ENCODE data around the gene OR51L1. TPM values are rescaled to one million over a fixed set of nuclear protein-coding genes. Genes with fewer than 3 reads are reported as not detected.

OR51L1 gene
- total RNA-seq, result not detected

DNA sequence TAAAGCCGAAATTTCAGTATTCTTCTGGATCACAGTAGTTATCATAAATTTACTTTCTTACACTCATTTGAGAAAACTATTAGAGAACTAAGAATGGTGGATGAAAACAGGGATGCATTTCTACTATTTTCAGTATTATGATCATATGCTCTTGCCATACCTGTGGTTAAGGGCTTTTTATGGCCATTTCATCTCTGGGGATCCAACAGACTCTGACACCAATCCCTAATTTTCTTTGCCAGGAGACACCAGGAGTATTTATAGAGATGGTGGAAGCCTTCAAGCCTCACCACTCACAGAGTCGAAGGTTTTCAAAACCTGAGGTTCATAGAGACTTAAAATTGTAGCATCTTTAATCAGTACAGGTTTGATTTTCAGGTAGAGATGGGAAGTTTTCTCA lies at the start of gene OR51L1:
OR51L1 (plus strand) TSS at position 301 of the 400 bp plus-strand sequence. CDS start 4,132 bp downstream, outside the sequence.

DNA sequence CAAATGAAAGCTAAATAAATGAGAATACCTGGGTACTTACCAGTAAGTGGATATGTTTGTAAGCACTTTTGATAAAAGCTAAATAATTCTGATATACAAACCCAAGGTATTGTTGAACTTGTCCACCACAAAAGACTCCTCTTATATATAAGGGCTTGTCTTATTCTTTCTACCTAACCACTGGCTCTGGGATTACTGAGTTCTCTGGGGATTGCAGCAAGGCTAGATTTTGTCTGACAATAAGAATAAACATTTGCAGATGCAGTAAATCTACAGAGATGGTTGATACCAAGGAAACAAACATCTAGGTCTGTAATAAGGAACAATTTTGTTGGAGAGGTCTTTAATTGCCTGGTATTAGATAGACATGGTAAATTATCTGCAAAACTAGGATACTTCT lies 47.1 kb upstream of the OR51L1 start, which contains the start of gene OR51A4:
OR51A4 (minus strand) TSS at position 101 of the 400 bp plus-strand sequence. CDS start 505 bp downstream, outside the sequence.

GRCh38 chr11:4955613-4956012 lies 39.0 kb upstream of the OR51L1 start, which contains the start of gene OR51A2:
Gene OR51A2, minus strand, starts transcription at chr11:4955713. Its CDS starts 0 bp downstream, at chr11:4955713.

DNA sequence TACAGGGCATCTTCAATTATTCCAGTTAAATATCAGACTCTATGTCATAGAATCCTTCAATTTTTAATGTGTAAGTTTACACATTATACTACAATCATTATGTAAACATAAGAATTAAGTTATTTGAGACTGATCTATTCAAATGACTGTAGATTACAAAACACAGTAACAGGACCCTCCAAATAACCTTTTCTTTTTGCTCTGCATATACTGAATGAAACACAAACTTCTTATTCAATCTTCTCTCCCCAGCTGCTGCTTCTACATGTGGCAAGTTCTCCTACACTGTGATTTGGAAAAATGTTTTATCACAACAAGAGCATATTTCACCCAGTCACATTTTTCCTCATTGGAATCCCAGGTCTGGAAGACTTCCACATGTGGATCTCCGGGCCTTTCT lies 51.6 kb downstream of the OR51L1 start, which contains the start of gene OR52J3:
OR52J3 (plus strand) TSS at position 301 of the 400 bp plus-strand sequence; CDS start at position 301, 0 bp downstream.

Other genes starting within 250 kb of the OR51L1 start
- gene OR51F1, start 224.9 kb upstream of the OR51L1 start, total RNA-seq, result not detected
- gene OR52R1, start 190.5 kb upstream of the OR51L1 start, total RNA-seq, result not detected
- gene OR51F2, start 173.5 kb upstream of the OR51L1 start, total RNA-seq, result not detected
- gene OR51S1, start 145.6 kb upstream of the OR51L1 start, total RNA-seq, result not detected
- not detected for gene OR51T1, start 113.0 kb upstream of the OR51L1 start, total RNA-seq
- gene OR51A7, start 91.1 kb upstream of the OR51L1 start, total RNA-seq, result not detected
- gene OR51G2, start 75.5 kb upstream of the OR51L1 start, total RNA-seq, result not detected
- not detected for gene OR51G1, start 70.5 kb upstream of the OR51L1 start, total RNA-seq
- gene OR51A4, start 47.2 kb upstream of the OR51L1 start, total RNA-seq, result not detected
- not detected for gene OR51A2, start 39.1 kb upstream of the OR51L1 start, total RNA-seq
- not detected for gene OR52J3, start 51.7 kb downstream of the OR51L1 start, total RNA-seq
- not detected for gene OR52E2, start 64.8 kb downstream of the OR51L1 start, total RNA-seq
- gene OR52E1, start 74.7 kb downstream of the OR51L1 start, total RNA-seq, result not detected
- gene OR52A5, start 143.5 kb downstream of the OR51L1 start, total RNA-seq, result not detected
- gene OR52A1, start 159.9 kb downstream of the OR51L1 start, total RNA-seq, result not detected
- gene OR51V1, start 205.8 kb downstream of the OR51L1 start, total RNA-seq, result not detected
- not detected for gene HBB, start 232.2 kb downstream of the OR51L1 start, total RNA-seq
- not detected for gene HBD, start 239.6 kb downstream of the OR51L1 start, total RNA-seq